Measurements from ENCODE around the gene CLINT1. TPM values are rescaled to one million over a fixed set of nuclear protein-coding genes. Genes with fewer than 3 reads are reported as not detected.

CLINT1 gene
- polyA plus RNA-seq, 3 donors, result 67.4 to 100 (median 71.9) TPM

DNA sequence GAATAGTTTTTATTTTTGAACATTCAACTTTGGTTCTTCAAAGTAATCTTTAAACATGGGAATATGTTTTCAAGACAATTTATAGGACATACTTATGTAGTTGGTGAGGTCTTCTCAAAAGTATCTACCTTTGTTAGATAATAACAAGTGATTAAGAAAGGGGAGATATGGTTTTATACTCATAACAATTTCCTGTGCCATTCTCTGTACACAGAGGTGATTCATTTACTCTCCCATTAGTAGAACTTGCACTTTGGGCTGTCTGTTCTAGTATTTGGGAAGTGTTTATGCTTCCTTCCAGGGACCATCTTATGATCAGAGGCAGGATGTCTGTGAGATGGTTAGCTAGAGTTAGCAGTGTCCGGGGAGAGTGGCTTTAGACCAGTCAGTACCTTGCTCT, 100.2 kb downstream of the CLINT1 start:
- Mint-ChIP-seq H3K36me3 (peaks cover 40 to 60% of the 10 kb centered on the region in 2 donors), H3K27ac (no peak overlapping the region), H3K4me3 (no peak overlapping the region), H3K27me3 (ENCODE audit: low read depth in 3 of 3) (no peaks in the 10 kb centered on the region), H3K9me3 (no peaks in the 10 kb centered on the region), H3K4me1 (no peaks in the 10 kb centered on the region)
- H3K27ac ChIP-seq (ENCODE audit: low read depth in 1 of 2, low read length in 2 of 2), result no peak overlapping the region
- no peak for DNase-seq
- TF ChIP-seq, protein P1, sequence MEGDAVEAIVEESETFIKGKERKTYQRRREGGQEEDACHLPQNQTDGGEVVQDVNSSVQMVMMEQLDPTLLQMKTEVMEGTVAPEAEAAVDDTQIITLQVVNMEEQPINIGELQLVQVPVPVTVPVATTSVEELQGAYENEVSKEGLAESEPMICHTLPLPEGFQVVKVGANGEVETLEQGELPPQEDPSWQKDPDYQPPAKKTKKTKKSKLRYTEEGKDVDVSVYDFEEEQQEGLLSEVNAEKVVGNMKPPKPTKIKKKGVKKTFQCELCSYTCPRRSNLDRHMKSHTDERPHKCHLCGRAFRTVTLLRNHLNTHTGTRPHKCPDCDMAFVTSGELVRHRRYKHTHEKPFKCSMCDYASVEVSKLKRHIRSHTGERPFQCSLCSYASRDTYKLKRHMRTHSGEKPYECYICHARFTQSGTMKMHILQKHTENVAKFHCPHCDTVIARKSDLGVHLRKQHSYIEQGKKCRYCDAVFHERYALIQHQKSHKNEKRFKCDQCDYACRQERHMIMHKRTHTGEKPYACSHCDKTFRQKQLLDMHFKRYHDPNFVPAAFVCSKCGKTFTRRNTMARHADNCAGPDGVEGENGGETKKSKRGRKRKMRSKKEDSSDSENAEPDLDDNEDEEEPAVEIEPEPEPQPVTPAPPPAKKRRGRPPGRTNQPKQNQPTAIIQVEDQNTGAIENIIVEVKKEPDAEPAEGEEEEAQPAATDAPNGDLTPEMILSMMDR (IDR thresholded peaks at IDR 0.05), result no peak
- H3K4me2 ChIP-seq (replicated peaks; ENCODE audit: extremely low read depth, low read length, poor library complexity, severe bottlenecking), result no peak overlapping the region
- no peak overlapping the region for H2AFZ ChIP-seq (ENCODE audit: insufficient read depth, low read depth, low read length, poor library complexity, severe bottlenecking)
- intact Hi-C loops (cut with micrococcal nuclease), result no loop called here
- H3K4me3 ChIP-seq (replicated peaks in 1 of 3; ENCODE audit: low read depth in 2 of 3, low read length in 3 of 3), result no peak overlapping the region
- no peaks in the 10 kb centered on the region for H3K4me1 ChIP-seq (ENCODE audit: control insufficient read depth in 1 of 2, insufficient read depth in 2 of 2, low read length in 2 of 2)
- H3K9me3 ChIP-seq (replicated peaks in 1 of 2; ENCODE audit: control insufficient read depth in 1 of 2, insufficient read depth in 1 of 2, low read length in 2 of 2), result no peaks in the 10 kb centered on the region
- H4K20me1 ChIP-seq (ENCODE audit: insufficient read depth, low read length), result no peaks in the 10 kb centered on the region
- 100% methylated on average over 1 of the region's 1 CpG for WGBS (ENCODE audit: insufficient coverage)
- H3K36me3 ChIP-seq (replicated peaks in 1 of 2; ENCODE audit: control insufficient read depth in 1 of 2, insufficient read depth in 2 of 2, low read length in 2 of 2), result peaks cover 17 to 51% of the 10 kb centered on the region in 2 donors
- H3K27me3 ChIP-seq (ENCODE audit: control insufficient read depth in 2 of 2, insufficient read depth in 2 of 2, low read length in 2 of 2), result no peaks in the 10 kb centered on the region
- H3K9ac ChIP-seq (ENCODE audit: insufficient read depth, low read length, poor library complexity, severe bottlenecking), result no peak overlapping the region
- no peaks in the 10 kb centered on the region for H3K79me2 ChIP-seq (ENCODE audit: insufficient read depth, low read length)

DNA sequence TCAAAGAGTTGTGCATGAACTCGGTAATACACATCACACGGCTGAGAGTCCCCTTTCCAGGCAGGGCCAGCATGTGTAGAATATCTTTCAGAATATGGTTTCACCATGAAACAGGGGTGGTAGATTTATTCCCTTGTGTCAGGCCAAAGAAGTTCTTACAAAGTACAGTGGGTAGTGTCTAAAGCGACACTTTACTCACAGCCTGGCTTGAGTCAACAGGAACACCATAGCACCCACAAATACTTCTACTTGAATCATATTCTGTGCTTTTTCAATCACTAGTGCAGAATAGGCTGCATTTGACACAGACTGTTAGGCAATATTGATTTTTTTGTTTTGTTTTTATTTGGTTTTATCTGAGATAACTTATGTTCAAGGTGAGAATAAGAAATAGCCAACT, 102.8 kb downstream of the CLINT1 start:
- Mint-ChIP-seq H3K27ac (no peak overlapping the region), H3K27me3 (ENCODE audit: low read depth in 3 of 3) (no peaks in the 10 kb centered on the region), H3K4me1 (no peaks in the 10 kb centered on the region), H3K4me3 (no peak overlapping the region), H3K36me3 (peaks cover 52 to 76% of the 10 kb centered on the region in 2 donors), H3K9me3 (no peaks in the 10 kb centered on the region)
- Histone ChIP-seq H3K9ac (ENCODE audit: insufficient read depth, low read length, poor library complexity, severe bottlenecking) (no peak overlapping the region), H3K4me2 (replicated peaks; ENCODE audit: extremely low read depth, low read length, poor library complexity, severe bottlenecking) (no peak overlapping the region), H3K79me2 (ENCODE audit: insufficient read depth, low read length) (no peaks in the 10 kb centered on the region), H3K4me1 (ENCODE audit: control insufficient read depth in 1 of 2, insufficient read depth in 2 of 2, low read length in 2 of 2) (no peaks in the 10 kb centered on the region), H3K4me3 (replicated peaks in 1 of 3; ENCODE audit: low read depth in 2 of 3, low read length in 3 of 3) (no peak overlapping the region), H4K20me1 (ENCODE audit: insufficient read depth, low read length) (no peaks in the 10 kb centered on the region), H3K27ac (ENCODE audit: low read depth in 1 of 2, low read length in 2 of 2) (no peak overlapping the region), H3K27me3 (ENCODE audit: control insufficient read depth in 2 of 2, insufficient read depth in 2 of 2, low read length in 2 of 2) (no peaks in the 10 kb centered on the region), H2AFZ (ENCODE audit: insufficient read depth, low read depth, low read length, poor library complexity, severe bottlenecking) (no peak overlapping the region), H3K36me3 (replicated peaks in 1 of 2; ENCODE audit: control insufficient read depth in 1 of 2, insufficient read depth in 2 of 2, low read length in 2 of 2) (peaks cover 21 to 77% of the 10 kb centered on the region in 2 donors), H3K9me3 (replicated peaks in 1 of 2; ENCODE audit: control insufficient read depth in 1 of 2, insufficient read depth in 1 of 2, low read length in 2 of 2) (no peaks in the 10 kb centered on the region)
- no CpG with 5 or more reads among the region's 3 CpGs for WGBS (ENCODE audit: insufficient coverage)
- intact Hi-C loops (cut with micrococcal nuclease), result no loop called here
- TF ChIP-seq, protein P1 (IDR thresholded peaks at IDR 0.05), result no peak
- no peak for DNase-seq

Measured in CD14-positive monocyte (primary cell).